GM13976 (cell line): ENCODE measurements around the gene CCL13.

Source experiments
- DNase-seq: peaks from one replicate; pipeline ENCODE4 v3.0.0; 2012; ENCODE audit warnings: low spot score
- in situ Hi-C: fragments of 300-500 bp; cut with MboI; formaldehyde crosslinking; loops from one replicate; pipeline ENCODE4 v1.12.0; 2022; ENCODE audit warnings: low sequenced_read_pairs, mixed read lengths, inconsistent platforms; ENCODE audit not compliant: unreplicated experiment
- TF ChIP-seq, protein P1 (sequence below): IDR thresholded peaks from 2 replicates; pipeline ENCODE4 v1.5.1; 2012; ENCODE audit warnings: borderline replicate concordance, mild to moderate bottlenecking; ENCODE audit not compliant: insufficient read depth; ENCODE audit errors: extremely low read depth, missing control alignments, control extremely low read depth

CCL13 gene

DNA sequence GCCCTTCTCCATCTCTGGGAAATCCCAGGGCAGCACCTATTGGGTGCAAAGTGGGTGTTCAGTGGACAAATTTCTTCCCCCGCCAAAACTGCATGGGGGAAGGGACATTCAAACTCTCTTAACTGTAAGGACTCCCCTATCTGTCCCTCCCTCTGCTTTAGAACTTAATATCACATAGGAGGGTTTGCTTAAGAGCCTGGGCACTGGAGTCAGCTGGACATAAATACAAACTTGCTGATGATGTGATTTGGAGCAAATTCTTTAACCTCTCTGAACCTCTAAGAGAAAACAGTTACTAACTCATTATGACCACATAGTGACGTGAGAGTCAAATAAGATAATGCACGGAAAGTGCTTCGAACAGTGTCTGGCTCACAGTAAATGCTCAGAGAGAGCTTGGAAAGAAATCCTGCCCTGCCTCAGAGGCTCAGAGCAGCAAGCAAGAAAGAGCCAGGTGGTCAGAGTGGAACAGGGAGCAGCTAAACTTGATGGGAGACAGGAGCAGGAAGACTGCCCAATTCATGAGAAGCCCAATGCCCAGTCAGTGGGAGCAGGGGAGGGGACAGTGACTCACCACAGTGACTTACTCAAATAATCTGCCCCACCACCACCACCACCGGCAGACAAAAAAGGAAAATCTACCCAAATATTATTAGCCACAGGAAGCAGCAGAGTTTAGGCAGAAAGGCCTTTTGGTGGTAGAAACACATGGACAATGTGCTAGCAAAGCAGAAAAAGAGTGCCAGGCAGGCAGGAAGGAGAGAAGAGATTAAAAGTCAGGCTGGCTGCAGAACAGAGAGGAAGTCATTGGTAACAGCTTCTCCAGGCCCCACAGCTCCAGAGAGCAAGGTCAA, 30.6 kb downstream of the CCL13 start:
- DNase-seq = no peak
- TF ChIP-seq, protein P1, sequence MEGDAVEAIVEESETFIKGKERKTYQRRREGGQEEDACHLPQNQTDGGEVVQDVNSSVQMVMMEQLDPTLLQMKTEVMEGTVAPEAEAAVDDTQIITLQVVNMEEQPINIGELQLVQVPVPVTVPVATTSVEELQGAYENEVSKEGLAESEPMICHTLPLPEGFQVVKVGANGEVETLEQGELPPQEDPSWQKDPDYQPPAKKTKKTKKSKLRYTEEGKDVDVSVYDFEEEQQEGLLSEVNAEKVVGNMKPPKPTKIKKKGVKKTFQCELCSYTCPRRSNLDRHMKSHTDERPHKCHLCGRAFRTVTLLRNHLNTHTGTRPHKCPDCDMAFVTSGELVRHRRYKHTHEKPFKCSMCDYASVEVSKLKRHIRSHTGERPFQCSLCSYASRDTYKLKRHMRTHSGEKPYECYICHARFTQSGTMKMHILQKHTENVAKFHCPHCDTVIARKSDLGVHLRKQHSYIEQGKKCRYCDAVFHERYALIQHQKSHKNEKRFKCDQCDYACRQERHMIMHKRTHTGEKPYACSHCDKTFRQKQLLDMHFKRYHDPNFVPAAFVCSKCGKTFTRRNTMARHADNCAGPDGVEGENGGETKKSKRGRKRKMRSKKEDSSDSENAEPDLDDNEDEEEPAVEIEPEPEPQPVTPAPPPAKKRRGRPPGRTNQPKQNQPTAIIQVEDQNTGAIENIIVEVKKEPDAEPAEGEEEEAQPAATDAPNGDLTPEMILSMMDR = no peak
- in situ Hi-C loops = no loop called here

GRCh38 chr17:34387566-34387965, 31.3 kb downstream of the CCL13 start:
- TF ChIP-seq, protein P1 = no peak
- in situ Hi-C loops = no loop called here
- no peak for DNase-seq

GRCh38 chr17:34389126-34389750, 33.0 kb downstream of the CCL13 start:
- in situ Hi-C loops = no loop called here
- TF ChIP-seq, protein P1 = no peak
- DNase-seq = no peak

DNA sequence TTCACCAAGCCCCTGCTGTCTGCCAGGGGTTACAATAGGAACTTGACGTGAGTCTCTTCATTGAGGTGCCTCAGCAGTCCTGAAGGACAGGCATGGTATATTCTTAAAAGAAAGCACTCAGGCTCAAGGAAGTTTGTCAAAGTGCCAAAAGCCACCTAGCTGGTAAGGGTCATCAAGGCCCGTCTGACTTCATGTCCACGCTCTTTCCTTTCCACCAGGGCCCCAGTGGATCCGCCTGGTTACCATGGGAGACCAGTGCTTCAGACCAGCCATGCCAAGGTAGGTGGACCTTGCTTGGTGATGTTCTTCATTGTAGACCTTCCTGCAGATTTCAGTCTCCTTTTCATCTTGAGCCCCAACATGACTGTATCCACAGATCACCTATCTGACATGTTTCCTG, 34.4 kb downstream of the CCL13 start:
- in situ Hi-C loops = no loop called here
- DNase-seq = no peak
- TF ChIP-seq, protein P1 = no peak

DNA sequence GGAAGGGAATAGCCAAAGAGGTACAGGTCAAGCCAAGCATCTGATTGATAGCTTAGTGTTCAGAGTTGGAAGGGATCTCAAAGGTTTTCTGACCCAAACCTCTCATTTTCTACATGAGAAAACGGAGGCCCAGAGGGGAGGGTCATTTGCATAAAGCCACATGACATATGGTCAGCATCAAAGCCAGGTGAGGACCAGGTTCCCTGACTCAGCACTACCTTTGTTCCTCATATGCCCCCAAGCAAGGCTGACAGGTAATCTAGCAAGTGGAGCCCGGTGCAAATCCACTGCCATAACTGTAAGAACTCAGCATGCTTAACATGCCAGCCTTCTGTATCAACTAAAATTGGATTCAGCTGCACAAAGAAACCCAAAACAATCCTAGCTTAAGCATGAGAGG, 35.0 kb downstream of the CCL13 start:
- in situ Hi-C loops = no loop called here
- DNase-seq = no peak
- TF ChIP-seq, protein P1 = no peak

- in situ Hi-C loops = no loop called here
- TF ChIP-seq, protein P1 = no peak
- no peak for DNase-seq
Observed at GRCh38 chr17:34393401-34393800, 37.1 kb downstream of the CCL13 start.
